Type B pancreatic cell (in vitro differentiated cells): ENCODE measurements around the gene ZSCAN21. TPM values are rescaled to one million over a fixed set of nuclear protein-coding genes. Genes with fewer than 3 reads are reported as not detected.
A peak's percentile ranks its signal among the peaks of the same experiment; 100 is the strongest.

Source experiments
- DNase-seq: peaks from one replicate; pipeline ENCODE4 v3.0.0; 2021; ENCODE audit warnings: mixed read lengths; ENCODE audit not compliant: unreplicated experiment; ENCODE audit errors: extremely low spot score
- H3K27ac Mint-ChIP-seq: 2 replicates; pipeline ENCODE4 v1.8.0; 2021; ENCODE audit warnings: mild to moderate bottlenecking, mixed read lengths
- H3K27me3 Mint-ChIP-seq: 2 replicates; pipeline ENCODE4 v1.8.0; 2021; ENCODE audit warnings: mixed read lengths
- H3K36me3 Mint-ChIP-seq: 2 replicates; pipeline ENCODE4 v1.8.0; 2021; ENCODE audit warnings: mixed read lengths
- H3K4me1 Mint-ChIP-seq: one replicate; pipeline ENCODE4 v1.8.0; 2021; ENCODE audit warnings: mixed read lengths; ENCODE audit not compliant: unreplicated experiment
- H3K4me3 Mint-ChIP-seq: 2 replicates; pipeline ENCODE4 v1.8.0; 2021; ENCODE audit warnings: mild to moderate bottlenecking, mixed read lengths
- H3K9me3 Mint-ChIP-seq: 2 replicates; pipeline ENCODE4 v1.8.0; 2021; ENCODE audit warnings: mixed read lengths
- CTCF ChIP-seq: fragments of 200-600 bp; sonication (generic); conservative IDR thresholded peaks from 2 replicates; pipeline ENCODE4 v1.5.0; 2021; ENCODE audit warnings: antibody characterized with exemption, mild to moderate bottlenecking
- total RNA-seq: library from RNA; stranded (reverse); gene quantifications from 2 replicates; pipeline ENCODE4 v1.2.1, GENCODE V29; 2021; ENCODE audit warnings: low replicate concordance

Gene ZSCAN21
- total RNA-seq, 1 donor from 2014 or later = 16.4 TPM

- Mint-ChIP-seq H3K27me3 (no peaks in the 10 kb centered on the region), H3K27ac (no peak overlapping the region), H3K36me3 (peaks cover 51% of the 10 kb centered on the region), H3K9me3 (no peaks in the 10 kb centered on the region), H3K4me1 (peaks cover 7% of the 10 kb centered on the region), H3K4me3 (no peak overlapping the region)
- DNase-seq = no peak
- TF ChIP-seq CTCF = no peak
These were observed 12.1 kb downstream of the ZSCAN21 start for GRCh38 chr7:100061518-100062193.

GRCh38 chr7:100063376-100063775 lies 13.8 kb downstream of the ZSCAN21 start:
- TF ChIP-seq CTCF = no peak
- Mint-ChIP-seq H3K9me3 (no peaks in the 10 kb centered on the region), H3K4me1 (peaks cover 7% of the 10 kb centered on the region), H3K36me3 (peaks cover 57% of the 10 kb centered on the region), H3K27ac (peak overlapping the region; percentile 50), H3K4me3 (no peak overlapping the region), H3K27me3 (no peaks in the 10 kb centered on the region)
- no peak for DNase-seq

- peak overlapping the region; percentile 50 for H3K27ac Mint-ChIP-seq
- TF ChIP-seq CTCF = no peak
- no peak for DNase-seq
- H3K9me3 Mint-ChIP-seq = no peaks in the 10 kb centered on the region
- peaks cover 55% of the 10 kb centered on the region for H3K36me3 Mint-ChIP-seq
- peaks cover 7% of the 10 kb centered on the region for H3K4me1 Mint-ChIP-seq
- H3K27me3 Mint-ChIP-seq = no peaks in the 10 kb centered on the region
- H3K4me3 Mint-ChIP-seq = no peak overlapping the region
These were observed 14.6 kb downstream of the ZSCAN21 start for GRCh38 chr7:100064162-100064561.

- Mint-ChIP-seq H3K4me3 (peak overlapping the region; percentile 25), H3K27ac (peak overlapping the region; percentile 53), H3K4me1 (peaks cover 7% of the 10 kb centered on the region), H3K9me3 (no peaks in the 10 kb centered on the region), H3K36me3 (peaks cover 61% of the 10 kb centered on the region), H3K27me3 (no peaks in the 10 kb centered on the region)
- no peak for TF ChIP-seq CTCF
- no peak for DNase-seq
These were observed 16.0 kb downstream of the ZSCAN21 start for GRCh38 chr7:100065452-100066186.

GRCh38 chr7:100066953-100067352 lies 17.4 kb downstream of the ZSCAN21 start:
- Mint-ChIP-seq H3K27me3 (no peaks in the 10 kb centered on the region), H3K36me3 (peaks cover 63% of the 10 kb centered on the region), H3K27ac (peak overlapping the region; percentile 44), H3K9me3 (peaks cover 10% of the 10 kb centered on the region), H3K4me1 (peaks cover 7% of the 10 kb centered on the region), H3K4me3 (no peak overlapping the region)
- DNase-seq = no peak
- TF ChIP-seq CTCF = no peak
